Caco-2 (cell line): Measurements from ENCODE around the gene GRHPR. TPM values are rescaled to one million over a fixed set of nuclear protein-coding genes. Genes with fewer than 3 reads are reported as not detected.

ENCODE experiments used
- Bru-seq: library from RNA; stranded (reverse); fragments of 400-500 nt; gene quantifications from one replicate; lab custom pipeline; 2021; lab: Mats Ljungman, UMichigan
- BruChase-seq, 2 experiments: library from RNA; stranded (reverse); fragments of 400-500 nt; gene quantifications; one replicate each; lab custom pipeline; 2021; lab: Mats Ljungman, UMichigan
- BruUV-seq: library from RNA; stranded (reverse); fragments of 400-500 nt; replicated peaks from 2 replicates; lab custom pipeline; 2021; lab: Mats Ljungman, UMichigan
- CTCF ChIA-PET: fragments of 300-600 bp; sonication (Branson Sonifier 250); formaldehyde crosslinking; loops from one replicate; lab custom pipeline; 2022; ENCODE audit warnings: antibody characterized with exemption; lab: Charles Lee
- POLR2A ChIA-PET: fragments of 300-600 bp; sonication (Branson Sonifier 250); formaldehyde crosslinking; loops from one replicate; lab custom pipeline; 2022; ENCODE audit warnings: antibody characterized with exemption; lab: Charles Lee
- DNase-seq, 2 experiments: peaks; one replicate each; pipeline versions ENCODE4 v3.0.0 to v3.0.0-alpha.2; 2020 to 2022
- H3K27me3 ChIP-seq: replicated peaks from 2 replicates; pipeline ENCODE4 v1.6.0; 2011; ENCODE audit warnings: low read length; ENCODE audit not compliant: control insufficient read depth, insufficient read depth
- H3K36me3 ChIP-seq: 2 replicates; pipeline ENCODE4 v1.5.1; 2011; ENCODE audit warnings: low read length; ENCODE audit not compliant: control insufficient read depth, insufficient read depth
- H3K4me1 ChIP-seq: fragments of 250-450 bp; sonication (Bioruptor Pico); 2 replicates; pipeline ENCODE4 v1.5.1; 2020; ENCODE audit warnings: mild to moderate bottlenecking
- H3K4me3 ChIP-seq: 2 replicates; pipeline ENCODE4 v1.5.1; 2011; ENCODE audit warnings: low read depth, mild to moderate bottlenecking, control low read depth, low read length
- H3K9me3 ChIP-seq: fragments of 250-450 bp; sonication (Bioruptor Pico); 2 replicates; pipeline ENCODE4 v1.5.1; 2020; ENCODE audit warnings: mild to moderate bottlenecking, moderate library complexity
- H3K27ac Mint-ChIP-seq: one replicate; pipeline ENCODE4 v1.8.0; 2022; ENCODE audit warnings: mixed read lengths; ENCODE audit not compliant: unreplicated experiment
- H3K27me3 Mint-ChIP-seq: one replicate; pipeline ENCODE4 v1.8.0; 2022; ENCODE audit warnings: mixed read lengths; ENCODE audit not compliant: insufficient read depth, unreplicated experiment
- H3K36me3 Mint-ChIP-seq: one replicate; pipeline ENCODE4 v1.8.0; 2022; ENCODE audit warnings: mild to moderate bottlenecking, mixed read lengths; ENCODE audit not compliant: insufficient read depth, unreplicated experiment
- H3K4me1 Mint-ChIP-seq: one replicate; pipeline ENCODE4 v1.8.0; 2022; ENCODE audit warnings: low read depth, mixed read lengths; ENCODE audit not compliant: unreplicated experiment
- H3K4me3 Mint-ChIP-seq: one replicate; pipeline ENCODE4 v1.8.0; 2022; ENCODE audit warnings: mild to moderate bottlenecking, moderate library complexity, mixed read lengths; ENCODE audit not compliant: unreplicated experiment
- H3K9me3 Mint-ChIP-seq: one replicate; pipeline ENCODE4 v1.8.0; 2022; ENCODE audit warnings: mixed read lengths; ENCODE audit not compliant: unreplicated experiment
- intact Hi-C: fragments of 100-400 bp; cut with micrococcal nuclease; formaldehyde crosslinking; loops from one replicate; pipeline ENCODE4 v1.10.0; 2022; ENCODE audit not compliant: unreplicated experiment
- long read RNA-seq: library from polyadenylated mRNA; stranded (forward); transcript quantifications from one replicate; pipeline ENCODE4 v2.0.0, GENCODE V29; 2022
- total RNA-seq: library from RNA; stranded (reverse); gene quantifications from 2 replicates; pipeline ENCODE4 v1.2.3, GENCODE V29; 2022
- TF ChIP-seq, protein P1 (sequence below), 2 experiments: fragments of 200-600 bp in 1 of 2; IDR thresholded peaks; 1 replicate in 1 of 2; 2 replicates in 1 of 2; pipeline versions ENCODE4 v1.5.1 to v1.8.0; 2011 to 2022; ENCODE audit warnings: antibody characterized with exemption in 1 of 2, control low read depth in 1 of 2, inconsistent platforms in 1 of 2, low read depth in 1 of 2, low read length in 1 of 2, mild to moderate bottlenecking in 1 of 2, moderate library complexity in 1 of 2; ENCODE audit not compliant: insufficient read depth in 1 of 2, severe bottlenecking in 1 of 2, unreplicated experiment in 1 of 2

GRHPR gene
- 76.9 and 82.5 TPM in 2 replicates for total RNA-seq
- percentile 82 among the genes with signal in this experiment for Bru-seq, nascent RNA
- percentile 80 among the genes with signal in this experiment for BruChase-seq, experiment 1, labeled RNA remaining after a 2-hour chase
- percentile 77 among the genes with signal in this experiment for BruChase-seq, experiment 2, labeled RNA remaining after a 6-hour chase
- long read RNA-seq, full-length matches to known transcripts, result 85 of 174 reads
- long read RNA-seq, partial matches to known transcripts, result 12 of 174 reads
- long read RNA-seq, other reads (novel, unspliced or antisense), result 77 of 174 reads

DNA sequence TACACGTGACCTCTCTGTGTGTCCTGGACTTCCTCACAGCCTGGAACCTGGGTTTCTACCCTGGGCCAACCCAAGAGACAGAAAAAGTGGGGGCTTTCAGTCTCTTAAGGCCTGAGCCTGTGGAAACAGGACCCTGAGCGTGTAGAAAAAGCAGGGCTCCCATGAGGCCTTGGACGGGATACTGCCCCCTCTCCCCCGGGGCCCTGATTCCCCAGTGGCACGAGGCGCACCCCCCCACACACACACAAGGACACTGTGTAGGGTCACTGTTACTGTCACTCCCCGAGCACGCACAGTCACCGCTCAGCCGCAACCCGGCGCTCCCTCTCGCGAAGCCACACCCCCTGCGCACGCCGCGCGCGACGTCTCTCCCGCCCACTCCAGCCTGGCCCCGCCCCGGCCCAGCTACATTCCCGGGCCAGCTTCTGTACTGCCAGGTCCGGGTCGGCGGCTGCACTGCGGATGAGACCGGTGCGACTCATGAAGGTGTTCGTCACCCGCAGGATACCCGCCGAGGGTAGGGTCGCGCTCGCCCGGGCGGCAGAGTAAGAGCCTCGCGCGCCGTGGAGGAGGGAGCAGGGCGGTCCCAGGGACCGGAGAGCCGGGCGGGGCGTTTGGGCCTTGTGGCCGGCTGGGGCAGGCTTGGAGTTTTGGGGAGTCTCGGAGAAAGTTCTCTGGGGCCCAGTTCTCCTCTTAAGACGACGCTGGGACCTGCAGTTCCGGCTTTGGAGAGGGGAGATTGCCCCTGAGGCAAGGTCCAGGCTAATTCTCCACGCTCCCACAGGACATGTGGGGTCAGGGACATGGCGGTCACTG, at the start of gene GRHPR:
TSS of gene GRHPR (plus strand) at position 408 of the 816 bp plus-strand sequence. CDS start at position 463, 55 bp downstream.
- ChIA-PET POLR2A (interaction anchor here (0.6 to 1.5 kb wide), 4 partner anchors 32 to 302 kb away, joined by 3 to 9 read pairs (median 3); partner anchors contain the start of genes ZBTB5 and ZCCHC7), CTCF (interaction anchor here (0.7 to 1.3 kb wide), 3 partner anchors 11 to 419 kb away, joined by 3 read pairs; partner anchors contain the start of gene ZBTB5)
- Mint-ChIP-seq H3K4me1 (peaks cover 20% of the 10 kb centered on the region), H3K36me3 (peaks cover 13% of the 10 kb centered on the region), H3K9me3 (no peaks in the 10 kb centered on the region), H3K27me3 (no peaks in the 10 kb centered on the region), H3K4me3 (peak within 1 kb of the TSS; percentile 86), H3K27ac (peak within 1 kb of the TSS; percentile 96)
- TF ChIP-seq, protein P1, sequence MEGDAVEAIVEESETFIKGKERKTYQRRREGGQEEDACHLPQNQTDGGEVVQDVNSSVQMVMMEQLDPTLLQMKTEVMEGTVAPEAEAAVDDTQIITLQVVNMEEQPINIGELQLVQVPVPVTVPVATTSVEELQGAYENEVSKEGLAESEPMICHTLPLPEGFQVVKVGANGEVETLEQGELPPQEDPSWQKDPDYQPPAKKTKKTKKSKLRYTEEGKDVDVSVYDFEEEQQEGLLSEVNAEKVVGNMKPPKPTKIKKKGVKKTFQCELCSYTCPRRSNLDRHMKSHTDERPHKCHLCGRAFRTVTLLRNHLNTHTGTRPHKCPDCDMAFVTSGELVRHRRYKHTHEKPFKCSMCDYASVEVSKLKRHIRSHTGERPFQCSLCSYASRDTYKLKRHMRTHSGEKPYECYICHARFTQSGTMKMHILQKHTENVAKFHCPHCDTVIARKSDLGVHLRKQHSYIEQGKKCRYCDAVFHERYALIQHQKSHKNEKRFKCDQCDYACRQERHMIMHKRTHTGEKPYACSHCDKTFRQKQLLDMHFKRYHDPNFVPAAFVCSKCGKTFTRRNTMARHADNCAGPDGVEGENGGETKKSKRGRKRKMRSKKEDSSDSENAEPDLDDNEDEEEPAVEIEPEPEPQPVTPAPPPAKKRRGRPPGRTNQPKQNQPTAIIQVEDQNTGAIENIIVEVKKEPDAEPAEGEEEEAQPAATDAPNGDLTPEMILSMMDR (IDR thresholded peaks at IDR 0.05; ENCODE audit: insufficient read depth in 1 of 2, low read depth in 1 of 2, low read length in 1 of 2, severe bottlenecking in 1 of 2, unreplicated experiment in 1 of 2), result no peak
- peaks cover 28% of the 10 kb centered on the region; the same call in 1 of the 2 replicates for H3K4me1 ChIP-seq
- intact Hi-C loops, result loop anchor here (2.0 kb wide), 1 partner anchor 42 kb away; the partner anchor contains the start of gene ZBTB5
- peaks cover 3% of the 10 kb centered on the region; the same call in 1 of the 2 replicates for H3K36me3 ChIP-seq
- no peaks in the 10 kb centered on the region for H3K9me3 ChIP-seq
- peak; percentile 91 to 94 for DNase-seq
- peak within 1 kb of the TSS; percentile 92 for H3K4me3 ChIP-seq
- TSS peak; percentile 68 for BruUV-seq
- H3K27me3 ChIP-seq, result no peaks in the 10 kb centered on the region

DNA sequence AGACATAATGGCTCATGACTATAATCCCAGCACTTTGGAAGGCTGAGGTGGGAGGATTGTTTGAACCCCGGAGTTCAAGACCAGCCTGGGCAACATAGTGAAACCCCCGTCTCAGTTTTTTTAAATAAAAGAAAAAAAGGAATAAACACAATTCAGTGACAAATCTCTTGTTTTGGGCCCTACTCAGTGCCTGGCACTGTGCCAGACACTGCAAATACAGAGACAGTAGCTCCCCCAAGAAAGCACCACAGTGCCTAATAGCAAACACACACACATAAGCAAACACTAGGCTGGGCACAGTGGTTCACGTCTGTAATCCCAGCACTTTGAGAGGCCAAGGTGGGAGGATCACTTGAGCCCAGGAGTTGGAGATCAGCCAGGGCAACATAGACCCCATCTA, 49.7 kb upstream of the GRHPR start:
- no peaks in the 10 kb centered on the region for H3K36me3 ChIP-seq
- TF ChIP-seq, protein P1 (IDR thresholded peaks at IDR 0.05; ENCODE audit: insufficient read depth in 1 of 2, low read depth in 1 of 2, low read length in 1 of 2, severe bottlenecking in 1 of 2, unreplicated experiment in 1 of 2), result no peak
- no peak overlapping the region for H3K4me3 ChIP-seq
- H3K27me3 ChIP-seq, result no peaks in the 10 kb centered on the region
- H3K4me1 Mint-ChIP-seq, result no peaks in the 10 kb centered on the region
- BruUV-seq, result no TSS peak
- CTCF ChIA-PET, result no interaction called here
- intact Hi-C loops, result no loop called here
- H3K36me3 Mint-ChIP-seq, result peaks cover 8% of the 10 kb centered on the region
- no peaks in the 10 kb centered on the region for H3K9me3 ChIP-seq
- peaks cover 5% of the 10 kb centered on the region for H3K27me3 Mint-ChIP-seq
- no peak overlapping the region for H3K4me3 Mint-ChIP-seq
- H3K9me3 Mint-ChIP-seq, result no peaks in the 10 kb centered on the region
- POLR2A ChIA-PET, result no interaction called here
- H3K27ac Mint-ChIP-seq, result no peak overlapping the region
- DNase-seq, result no peak
- no peaks in the 10 kb centered on the region for H3K4me1 ChIP-seq

DNA sequence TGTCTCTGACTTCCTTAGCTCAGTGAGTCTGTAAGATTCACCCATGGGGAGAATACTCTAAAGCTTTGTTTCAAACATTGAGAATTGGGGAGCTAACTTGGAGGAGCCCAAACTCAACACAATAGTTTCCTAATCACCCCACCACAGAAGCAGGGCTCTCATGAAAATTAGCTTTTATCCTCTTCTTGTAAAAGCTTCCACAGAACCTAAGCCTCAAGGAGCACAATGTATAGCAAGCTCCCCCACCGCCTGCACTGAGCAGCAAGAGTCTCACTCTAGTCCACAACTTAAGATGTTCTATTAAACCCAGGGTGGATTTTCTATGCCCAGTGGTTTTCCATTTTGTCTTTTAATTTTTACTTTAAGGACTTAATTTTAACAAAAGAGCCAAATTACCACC, 48.9 kb upstream of the GRHPR start:
- H3K4me3 Mint-ChIP-seq, result no peak overlapping the region
- intact Hi-C loops, result no loop called here
- CTCF ChIA-PET, result interaction anchor here (1.1 kb wide), 1 partner anchor 500 kb away, joined by 4 read pairs; no protein-coding TSS in a partner anchor
- TF ChIP-seq, protein P1 (IDR thresholded peaks at IDR 0.05; ENCODE audit: insufficient read depth in 1 of 2, low read depth in 1 of 2, low read length in 1 of 2, severe bottlenecking in 1 of 2, unreplicated experiment in 1 of 2), result no peak
- Histone ChIP-seq H3K9me3 (no peaks in the 10 kb centered on the region), H3K4me3 (no peak overlapping the region), H3K27me3 (no peaks in the 10 kb centered on the region), H3K4me1 (no peaks in the 10 kb centered on the region), H3K36me3 (no peaks in the 10 kb centered on the region)
- no peaks in the 10 kb centered on the region for H3K4me1 Mint-ChIP-seq
- no peak for DNase-seq
- POLR2A ChIA-PET, result no interaction called here
- no TSS peak for BruUV-seq
- no peak overlapping the region for H3K27ac Mint-ChIP-seq
- peaks cover 5% of the 10 kb centered on the region for H3K27me3 Mint-ChIP-seq
- H3K36me3 Mint-ChIP-seq, result peaks cover 8% of the 10 kb centered on the region
- no peaks in the 10 kb centered on the region for H3K9me3 Mint-ChIP-seq
